DND-41 (cell line): ENCODE data around the gene UBXN4.

Experiments used
- EZH2 ChIP-seq: IDR thresholded peaks from 3 replicates; pipeline ENCODE4 v1.6.1; 2012; ENCODE audit warnings: borderline replicate concordance, low read depth, mild to moderate bottlenecking, moderate library complexity, low read length, inconsistent platforms; ENCODE audit not compliant: severe bottlenecking
- TF ChIP-seq, protein P1 (sequence below): IDR thresholded peaks from 2 replicates; pipeline ENCODE4 v1.5.1; 2012; ENCODE audit warnings: borderline replicate concordance, low read length, moderate library complexity, mild to moderate bottlenecking; ENCODE audit not compliant: poor library complexity, severe bottlenecking; ENCODE audit errors: extremely low read depth

DNA sequence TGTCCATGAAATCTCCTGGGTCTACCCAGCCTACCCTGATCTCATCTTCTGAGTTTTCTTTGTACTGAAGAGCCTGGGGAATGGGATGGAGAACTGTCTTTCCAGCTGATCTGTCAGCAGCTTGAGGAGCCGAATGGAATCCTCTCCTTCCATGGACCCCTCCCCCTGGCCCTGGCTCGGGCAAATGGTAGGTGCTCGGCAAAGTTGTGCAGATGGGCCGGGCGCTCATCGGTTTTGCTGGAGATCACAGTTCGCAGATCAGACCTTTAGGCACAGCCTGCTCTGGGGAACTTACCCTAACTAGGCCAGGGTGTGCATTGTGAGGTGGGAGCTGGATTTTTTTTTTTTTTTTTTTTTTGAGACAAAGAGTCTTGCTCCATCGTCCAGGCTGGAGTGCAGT lies 55.0 kb downstream of the UBXN4 start:
- TF ChIP-seq, protein P1, sequence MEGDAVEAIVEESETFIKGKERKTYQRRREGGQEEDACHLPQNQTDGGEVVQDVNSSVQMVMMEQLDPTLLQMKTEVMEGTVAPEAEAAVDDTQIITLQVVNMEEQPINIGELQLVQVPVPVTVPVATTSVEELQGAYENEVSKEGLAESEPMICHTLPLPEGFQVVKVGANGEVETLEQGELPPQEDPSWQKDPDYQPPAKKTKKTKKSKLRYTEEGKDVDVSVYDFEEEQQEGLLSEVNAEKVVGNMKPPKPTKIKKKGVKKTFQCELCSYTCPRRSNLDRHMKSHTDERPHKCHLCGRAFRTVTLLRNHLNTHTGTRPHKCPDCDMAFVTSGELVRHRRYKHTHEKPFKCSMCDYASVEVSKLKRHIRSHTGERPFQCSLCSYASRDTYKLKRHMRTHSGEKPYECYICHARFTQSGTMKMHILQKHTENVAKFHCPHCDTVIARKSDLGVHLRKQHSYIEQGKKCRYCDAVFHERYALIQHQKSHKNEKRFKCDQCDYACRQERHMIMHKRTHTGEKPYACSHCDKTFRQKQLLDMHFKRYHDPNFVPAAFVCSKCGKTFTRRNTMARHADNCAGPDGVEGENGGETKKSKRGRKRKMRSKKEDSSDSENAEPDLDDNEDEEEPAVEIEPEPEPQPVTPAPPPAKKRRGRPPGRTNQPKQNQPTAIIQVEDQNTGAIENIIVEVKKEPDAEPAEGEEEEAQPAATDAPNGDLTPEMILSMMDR: no peak
- TF ChIP-seq EZH2: no peak
